NB4 (cell line): ENCODE measurements around the gene ACCS.

ENCODE experiments used
- DNase-seq: peaks from one replicate; pipeline ENCODE4 v3.0.0; 2010; ENCODE audit warnings: low read depth
- H3K4me3 ChIP-seq: one replicate; pipeline ENCODE4 v1.5.1; 2011; ENCODE audit warnings: mild to moderate bottlenecking, low read depth, low read length, moderate library complexity
- MAX ChIP-seq: IDR thresholded peaks from 2 replicates; pipeline ENCODE4 v1.6.1; 2011; ENCODE audit warnings: low read depth, low read length
- MYC ChIP-seq: IDR thresholded peaks from 2 replicates; pipeline ENCODE4 v1.6.1; 2011; ENCODE audit warnings: low read depth, low read length
- POLR2A ChIP-seq: IDR thresholded peaks from 2 replicates; pipeline ENCODE4 v1.6.1; 2011; ENCODE audit warnings: mild to moderate bottlenecking; ENCODE audit not compliant: insufficient read length; ENCODE audit errors: extremely low read depth
- TF ChIP-seq, protein P1 (sequence below): IDR thresholded peaks from one replicate; pipeline ENCODE4 v1.5.1; 2012; ENCODE audit warnings: low read depth, low read length

The ACCS gene

DNA sequence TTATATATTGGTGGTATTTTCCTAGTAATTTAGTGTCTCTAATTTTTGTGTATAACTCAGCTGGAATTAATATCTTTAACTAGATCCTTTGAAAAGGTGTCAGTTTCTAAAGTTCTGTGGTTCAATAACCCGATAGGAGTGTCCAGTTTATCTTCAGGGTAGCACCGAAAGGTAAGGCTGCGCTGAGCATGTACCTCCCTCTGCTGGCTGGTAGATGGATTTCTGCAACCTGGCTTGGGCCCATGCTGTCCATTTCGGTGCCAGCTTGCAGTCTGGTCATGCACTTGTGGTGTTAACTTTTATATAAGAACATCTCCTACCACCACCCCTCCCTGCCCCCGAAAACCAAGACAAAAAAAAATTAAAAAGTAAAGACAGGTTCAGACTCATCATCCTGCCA is 54.1 kb downstream of the ACCS start:
- DNase-seq = no peak
- no peak overlapping the region for H3K4me3 ChIP-seq
- TF ChIP-seq, protein P1, sequence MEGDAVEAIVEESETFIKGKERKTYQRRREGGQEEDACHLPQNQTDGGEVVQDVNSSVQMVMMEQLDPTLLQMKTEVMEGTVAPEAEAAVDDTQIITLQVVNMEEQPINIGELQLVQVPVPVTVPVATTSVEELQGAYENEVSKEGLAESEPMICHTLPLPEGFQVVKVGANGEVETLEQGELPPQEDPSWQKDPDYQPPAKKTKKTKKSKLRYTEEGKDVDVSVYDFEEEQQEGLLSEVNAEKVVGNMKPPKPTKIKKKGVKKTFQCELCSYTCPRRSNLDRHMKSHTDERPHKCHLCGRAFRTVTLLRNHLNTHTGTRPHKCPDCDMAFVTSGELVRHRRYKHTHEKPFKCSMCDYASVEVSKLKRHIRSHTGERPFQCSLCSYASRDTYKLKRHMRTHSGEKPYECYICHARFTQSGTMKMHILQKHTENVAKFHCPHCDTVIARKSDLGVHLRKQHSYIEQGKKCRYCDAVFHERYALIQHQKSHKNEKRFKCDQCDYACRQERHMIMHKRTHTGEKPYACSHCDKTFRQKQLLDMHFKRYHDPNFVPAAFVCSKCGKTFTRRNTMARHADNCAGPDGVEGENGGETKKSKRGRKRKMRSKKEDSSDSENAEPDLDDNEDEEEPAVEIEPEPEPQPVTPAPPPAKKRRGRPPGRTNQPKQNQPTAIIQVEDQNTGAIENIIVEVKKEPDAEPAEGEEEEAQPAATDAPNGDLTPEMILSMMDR = peak; percentile 9
- TF ChIP-seq POLR2A = no peak

DNA sequence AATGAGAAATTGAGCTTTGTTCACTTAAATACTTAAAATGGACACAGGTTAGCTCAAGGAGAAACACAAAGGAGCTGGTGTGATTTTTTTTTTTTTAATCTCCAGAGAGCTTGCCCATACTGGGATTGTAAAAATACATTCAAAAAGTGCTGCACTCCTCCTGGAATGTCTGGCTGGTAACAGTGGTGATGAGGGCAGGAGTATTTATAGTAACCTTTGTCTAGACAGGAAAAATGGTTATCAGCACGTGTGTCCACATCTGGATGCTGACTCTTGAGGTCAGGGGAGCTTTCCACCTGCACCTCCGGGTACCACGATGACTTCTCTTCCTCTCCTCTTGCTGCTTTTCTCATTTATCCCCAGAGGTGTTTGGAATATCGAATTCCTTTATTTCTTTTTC is 59.5 kb downstream of the ACCS start:
- no peak overlapping the region for H3K4me3 ChIP-seq
- no peak for TF ChIP-seq MYC
- TF ChIP-seq, protein P1 = no peak
- TF ChIP-seq MAX = no peak
- TF ChIP-seq POLR2A = no peak
- DNase-seq = no peak

DNA sequence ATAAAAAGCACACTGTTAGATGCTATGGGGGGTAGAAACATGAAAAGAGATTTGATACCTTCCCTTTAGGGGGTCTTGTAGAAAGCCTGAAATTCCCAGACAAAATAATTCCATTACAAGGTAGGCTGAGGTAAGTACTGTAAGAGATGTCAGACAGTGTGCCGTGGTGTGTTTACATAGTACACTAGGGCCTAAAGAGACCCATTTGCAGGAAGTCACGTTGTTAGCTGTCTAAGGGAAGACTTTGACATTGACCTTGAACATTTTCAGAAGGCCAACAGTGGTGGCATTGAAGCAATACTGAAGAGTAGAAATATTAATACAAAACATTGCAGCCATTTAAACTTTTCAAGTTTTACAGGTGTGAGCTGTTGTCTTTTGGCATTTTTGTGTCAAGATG is 60.2 kb downstream of the ACCS start:
- DNase-seq = no peak
- TF ChIP-seq, protein P1 = no peak
- TF ChIP-seq MYC (no peak), POLR2A (no peak), MAX (no peak)
- H3K4me3 ChIP-seq = no peak overlapping the region

DNA sequence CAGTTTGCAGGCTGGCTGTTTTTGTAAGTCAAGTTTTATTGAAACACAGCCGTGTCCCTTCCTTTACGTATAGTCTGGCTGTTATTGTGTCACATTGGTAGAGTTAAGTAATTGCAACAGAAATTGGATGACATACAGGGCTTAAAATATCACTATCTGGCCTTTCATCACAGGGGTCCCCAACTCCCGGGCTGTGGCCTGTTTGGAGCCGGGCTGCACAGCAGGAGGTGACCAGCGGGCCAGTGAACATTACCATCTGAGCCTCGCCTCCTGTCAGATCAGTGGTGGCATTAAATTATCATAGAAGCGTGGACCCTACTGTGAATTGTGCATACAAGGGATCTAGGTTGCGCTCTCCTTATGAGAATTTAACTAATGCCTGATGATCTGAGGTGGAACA is 61.1 kb downstream of the ACCS start:
- TF ChIP-seq MAX = no peak
- no peak for TF ChIP-seq MYC
- TF ChIP-seq, protein P1 = no peak
- no peak for TF ChIP-seq POLR2A
- H3K4me3 ChIP-seq = no peak overlapping the region
- peak; percentile 78 for DNase-seq

GRCh38 chr11:44128729-44129128 is 62.7 kb downstream of the ACCS start:
- no peak for DNase-seq

More at GRCh38 chr11:44128729-44129128, 62.7 kb downstream of the ACCS start:
- TF ChIP-seq POLR2A (no peak), MAX (no peak), MYC (no peak)
- TF ChIP-seq, protein P1 = no peak
- H3K4me3 ChIP-seq = no peak overlapping the region
